Caco-2 (cell line): Measurements from ENCODE around the gene DHRSX. TPM values are rescaled to one million over a fixed set of nuclear protein-coding genes. Genes with fewer than 3 reads are reported as not detected.

ENCODE experiments used
- BruUV-seq: library from RNA; stranded (reverse); fragments of 400-500 nt; replicated peaks from 2 replicates; lab custom pipeline; 2021; lab: Mats Ljungman, UMichigan
- CTCF ChIA-PET: fragments of 300-600 bp; sonication (Branson Sonifier 250); formaldehyde crosslinking; loops from one replicate; lab custom pipeline; 2022; ENCODE audit warnings: antibody characterized with exemption; lab: Charles Lee
- POLR2A ChIA-PET: fragments of 300-600 bp; sonication (Branson Sonifier 250); formaldehyde crosslinking; loops from one replicate; lab custom pipeline; 2022; ENCODE audit warnings: antibody characterized with exemption; lab: Charles Lee
- DNase-seq, 2 experiments: peaks; one replicate each; pipeline versions ENCODE4 v3.0.0 to v3.0.0-alpha.2; 2020 to 2022
- H3K27me3 ChIP-seq: replicated peaks from 2 replicates; pipeline ENCODE4 v1.6.0; 2011; ENCODE audit warnings: low read length; ENCODE audit not compliant: control insufficient read depth, insufficient read depth
- H3K36me3 ChIP-seq: 2 replicates; pipeline ENCODE4 v1.5.1; 2011; ENCODE audit warnings: low read length; ENCODE audit not compliant: control insufficient read depth, insufficient read depth
- H3K4me1 ChIP-seq: fragments of 250-450 bp; sonication (Bioruptor Pico); 2 replicates; pipeline ENCODE4 v1.5.1; 2020; ENCODE audit warnings: mild to moderate bottlenecking
- H3K4me3 ChIP-seq: 2 replicates; pipeline ENCODE4 v1.5.1; 2011; ENCODE audit warnings: low read depth, mild to moderate bottlenecking, control low read depth, low read length
- H3K9me3 ChIP-seq: fragments of 250-450 bp; sonication (Bioruptor Pico); 2 replicates; pipeline ENCODE4 v1.5.1; 2020; ENCODE audit warnings: mild to moderate bottlenecking, moderate library complexity
- H3K27ac Mint-ChIP-seq: one replicate; pipeline ENCODE4 v1.8.0; 2022; ENCODE audit warnings: mixed read lengths; ENCODE audit not compliant: unreplicated experiment
- H3K27me3 Mint-ChIP-seq: one replicate; pipeline ENCODE4 v1.8.0; 2022; ENCODE audit warnings: mixed read lengths; ENCODE audit not compliant: insufficient read depth, unreplicated experiment
- H3K36me3 Mint-ChIP-seq: one replicate; pipeline ENCODE4 v1.8.0; 2022; ENCODE audit warnings: mild to moderate bottlenecking, mixed read lengths; ENCODE audit not compliant: insufficient read depth, unreplicated experiment
- H3K4me1 Mint-ChIP-seq: one replicate; pipeline ENCODE4 v1.8.0; 2022; ENCODE audit warnings: low read depth, mixed read lengths; ENCODE audit not compliant: unreplicated experiment
- H3K4me3 Mint-ChIP-seq: one replicate; pipeline ENCODE4 v1.8.0; 2022; ENCODE audit warnings: mild to moderate bottlenecking, moderate library complexity, mixed read lengths; ENCODE audit not compliant: unreplicated experiment
- H3K9me3 Mint-ChIP-seq: one replicate; pipeline ENCODE4 v1.8.0; 2022; ENCODE audit warnings: mixed read lengths; ENCODE audit not compliant: unreplicated experiment
- CTCF ChIP-seq, 2 experiments: fragments of 200-600 bp in 1 of 2; IDR thresholded peaks; 1 replicate in 1 of 2; 2 replicates in 1 of 2; pipeline versions ENCODE4 v1.5.1 to v1.8.0; 2011 to 2022; ENCODE audit warnings: antibody characterized with exemption in 1 of 2, control low read depth in 1 of 2, inconsistent platforms in 1 of 2, low read depth in 1 of 2, low read length in 1 of 2, mild to moderate bottlenecking in 1 of 2, moderate library complexity in 1 of 2; ENCODE audit not compliant: insufficient read depth in 1 of 2, severe bottlenecking in 1 of 2, unreplicated experiment in 1 of 2
- intact Hi-C: fragments of 100-400 bp; cut with micrococcal nuclease; formaldehyde crosslinking; loops from one replicate; pipeline ENCODE4 v1.10.0; 2022; ENCODE audit not compliant: unreplicated experiment
- total RNA-seq: library from RNA; stranded (reverse); gene quantifications from 2 replicates; pipeline ENCODE4 v1.2.3, GENCODE V29; 2022

Gene DHRSX
- total RNA-seq, 1 experiment from 2014 or later = 64.1 TPM

- H3K36me3 ChIP-seq = no peaks in the 10 kb centered on the region
- H3K4me1 ChIP-seq = peaks cover 50% of the 10 kb centered on the region
- intact Hi-C loops = loop anchor here (1.0 to 5.0 kb wide), 3 partner anchors 15 to 79 kb away; no protein-coding TSS in a partner anchor
- H3K9me3 ChIP-seq = no peaks in the 10 kb centered on the region
- Mint-ChIP-seq H3K4me1 (peaks cover 31% of the 10 kb centered on the region), H3K27me3 (no peaks in the 10 kb centered on the region), H3K27ac (peak overlapping the region; percentile 88), H3K9me3 (no peaks in the 10 kb centered on the region), H3K4me3 (no peak overlapping the region), H3K36me3 (no peaks in the 10 kb centered on the region)
- BruUV-seq = no TSS peak
- peak in 1 of 2 experiments; percentile 10 for TF ChIP-seq CTCF (IDR thresholded peaks at IDR 0.05; ENCODE audit: insufficient read depth in 1 of 2, low read depth in 1 of 2, low read length in 1 of 2, severe bottlenecking in 1 of 2, unreplicated experiment in 1 of 2)
- CTCF ChIA-PET = no interaction called here
- POLR2A ChIA-PET = no interaction called here
- peak; percentile 82 to 89 for DNase-seq
- H3K27me3 ChIP-seq = no peaks in the 10 kb centered on the region
- H3K4me3 ChIP-seq = no peak overlapping the region
Observed at GRCh38 chrX:2513121-2513664, 12.4 kb upstream of the DHRSX start.

- Mint-ChIP-seq H3K27ac (peak overlapping the region; percentile 88), H3K36me3 (no peaks in the 10 kb centered on the region), H3K9me3 (no peaks in the 10 kb centered on the region), H3K4me1 (peaks cover 25% of the 10 kb centered on the region), H3K4me3 (no peak overlapping the region), H3K27me3 (no peaks in the 10 kb centered on the region)
- no peaks in the 10 kb centered on the region for H3K9me3 ChIP-seq
- no peaks in the 10 kb centered on the region for H3K36me3 ChIP-seq
- BruUV-seq = no TSS peak
- intact Hi-C loops = loop anchor here (5.0 kb wide), 1 partner anchor 80 kb away; no protein-coding TSS in a partner anchor
- no peak for TF ChIP-seq CTCF (IDR thresholded peaks at IDR 0.05; ENCODE audit: insufficient read depth in 1 of 2, low read depth in 1 of 2, low read length in 1 of 2, severe bottlenecking in 1 of 2, unreplicated experiment in 1 of 2)
- H3K4me1 ChIP-seq = peaks cover 57% of the 10 kb centered on the region
- H3K4me3 ChIP-seq = no peak overlapping the region
- DNase-seq = no peak
- CTCF ChIA-PET = no interaction called here
- H3K27me3 ChIP-seq = no peaks in the 10 kb centered on the region
- POLR2A ChIA-PET = no interaction called here
Observed at GRCh38 chrX:2512501-2512900, 11.7 kb upstream of the DHRSX start.

GRCh38 chrX:2511326-2511725 is 10.6 kb upstream of the DHRSX start:
- DNase-seq = no peak
- Mint-ChIP-seq H3K27me3 (no peaks in the 10 kb centered on the region), H3K4me1 (peaks cover 31% of the 10 kb centered on the region), H3K9me3 (no peaks in the 10 kb centered on the region), H3K36me3 (no peaks in the 10 kb centered on the region), H3K4me3 (no peak overlapping the region), H3K27ac (peak overlapping the region; percentile 88)
- intact Hi-C loops = loop anchor here (5.0 kb wide), 1 partner anchor 81 kb away; no protein-coding TSS in a partner anchor
- Histone ChIP-seq H3K36me3 (no peaks in the 10 kb centered on the region), H3K9me3 (no peaks in the 10 kb centered on the region), H3K4me3 (no peak overlapping the region), H3K4me1 (peaks cover 66% of the 10 kb centered on the region), H3K27me3 (no peaks in the 10 kb centered on the region)
- ChIA-PET POLR2A (no interaction called here), CTCF (no interaction called here)
- TF ChIP-seq CTCF (IDR thresholded peaks at IDR 0.05; ENCODE audit: insufficient read depth in 1 of 2, low read depth in 1 of 2, low read length in 1 of 2, severe bottlenecking in 1 of 2, unreplicated experiment in 1 of 2) = no peak
- no TSS peak for BruUV-seq
